ENCODE measurements around the gene PCDHGC3. TPM values are rescaled to one million over a fixed set of nuclear protein-coding genes. Genes with fewer than 3 reads are reported as not detected.

The PCDHGC3 gene
- total and polyA plus RNA-seq, 12 donors = 8.7 to 112 (median 77.6) TPM

Other genes starting within 250 kb of the PCDHGC3 start
- gene PCDHB15, start 230.6 kb upstream of the PCDHGC3 start, total RNA-seq = 1 to 10 TPM in 7 of 9 donors, under 1 TPM in 2; 0.95 to 3.2 (median 1.4) TPM
- gene PCDHB15, start 230.6 kb upstream of the PCDHGC3 start, polyA plus RNA-seq = 1 to 10 TPM; 1.2 to 2.2 (median 1.4) TPM
- gene SLC25A2, start 171.9 kb upstream of the PCDHGC3 start, total RNA-seq = 1 to 10 TPM in 1 of 9 donors, under 1 TPM in 4, not detected in 4; 0.43 to 1.5 (median 0.53) TPM
- gene SLC25A2, start 171.9 kb upstream of the PCDHGC3 start, polyA plus RNA-seq = under 1 TPM in 2 of 3 donors, not detected in 1; 0.07 to 0.72 TPM
- 100 to 1,000 TPM in 1 of 9 donors, 10 to 100 TPM in 8; 38.0 to 111 (median 70.9) TPM for gene TAF7, start 155.2 kb upstream of the PCDHGC3 start, total RNA-seq
- gene TAF7, start 155.2 kb upstream of the PCDHGC3 start, polyA plus RNA-seq = 100 to 1,000 TPM in 1 of 3 donors, 10 to 100 TPM in 2; 23.9 to 132 (median 29.7) TPM
- under 1 TPM; 0.09 to 0.96 (median 0.28) TPM for gene PCDHGA1, start 145.5 kb upstream of the PCDHGC3 start, total RNA-seq
- gene PCDHGA1, start 145.5 kb upstream of the PCDHGC3 start, polyA plus RNA-seq = under 1 TPM; 0.13 to 0.60 (median 0.32) TPM
- 1 to 10 TPM in 8 of 9 donors, under 1 TPM in 1; 0.91 to 6.1 (median 2.6) TPM for gene PCDHGA2, start 137.2 kb upstream of the PCDHGC3 start, total RNA-seq
- 1 to 10 TPM in 1 of 3 donors, under 1 TPM in 2; 0.27 to 2.1 (median 0.56) TPM for gene PCDHGA2, start 137.2 kb upstream of the PCDHGC3 start, polyA plus RNA-seq
- gene PCDHGA3, start 132.1 kb upstream of the PCDHGC3 start, total RNA-seq = 1 to 10 TPM; 1.0 to 6.2 (median 3.0) TPM
- 1 to 10 TPM in 1 of 3 donors, under 1 TPM in 2; 0.27 to 1.5 (median 0.80) TPM for gene PCDHGA3, start 132.1 kb upstream of the PCDHGC3 start, polyA plus RNA-seq
- gene PCDHGB1, start 125.9 kb upstream of the PCDHGC3 start, total RNA-seq = 10 to 100 TPM in 2 of 9 donors, 1 to 10 TPM in 7; 1.6 to 16.1 (median 3.1) TPM
- 1 to 10 TPM in 1 of 3 donors, under 1 TPM in 2; 0.20 to 2.2 (median 0.88) TPM for gene PCDHGB1, start 125.9 kb upstream of the PCDHGC3 start, polyA plus RNA-seq
- 1 to 10 TPM in 8 of 9 donors, under 1 TPM in 1; 0.97 to 9.5 (median 4.3) TPM for gene PCDHGA4, start 120.9 kb upstream of the PCDHGC3 start, total RNA-seq
- 1 to 10 TPM in 1 of 3 donors, under 1 TPM in 2; 0.20 to 2.4 (median 0.64) TPM for gene PCDHGA4, start 120.9 kb upstream of the PCDHGC3 start, polyA plus RNA-seq
- gene PCDHGB2, start 116.0 kb upstream of the PCDHGC3 start, total RNA-seq = 1 to 10 TPM; 1.6 to 6.3 (median 3.4) TPM
- gene PCDHGB2, start 116.0 kb upstream of the PCDHGC3 start, polyA plus RNA-seq = 1 to 10 TPM in 1 of 3 donors, under 1 TPM in 2; 0.10 to 1.8 (median 0.88) TPM
- gene PCDHGA5, start 111.8 kb upstream of the PCDHGC3 start, total RNA-seq = 1 to 10 TPM in 8 of 9 donors, under 1 TPM in 1; 0.42 to 5.9 (median 2.0) TPM
- gene PCDHGA5, start 111.8 kb upstream of the PCDHGC3 start, polyA plus RNA-seq = under 1 TPM; 0.24 to 0.80 (median 0.79) TPM
- 1 to 10 TPM; 1.4 to 7.1 (median 3.1) TPM for gene PCDHGB3, start 105.7 kb upstream of the PCDHGC3 start, total RNA-seq
- 1 to 10 TPM in 1 of 3 donors, under 1 TPM in 2; 0.03 to 1.0 (median 0.70) TPM for gene PCDHGB3, start 105.7 kb upstream of the PCDHGC3 start, polyA plus RNA-seq
- gene PCDHGA6, start 102.1 kb upstream of the PCDHGC3 start, total RNA-seq = 1 to 10 TPM; 1.8 to 6.6 (median 2.9) TPM
- 1 to 10 TPM in 2 of 3 donors, under 1 TPM in 1; 0.57 to 2.1 (median 1.4) TPM for gene PCDHGA6, start 102.1 kb upstream of the PCDHGC3 start, polyA plus RNA-seq
- 1 to 10 TPM in 8 of 9 donors, under 1 TPM in 1; 0.91 to 5.0 (median 1.9) TPM for gene PCDHGA7, start 93.2 kb upstream of the PCDHGC3 start, total RNA-seq
- gene PCDHGA7, start 93.2 kb upstream of the PCDHGC3 start, polyA plus RNA-seq = 1 to 10 TPM in 1 of 3 donors, under 1 TPM in 2; 0.37 to 1.4 (median 0.59) TPM
- 1 to 10 TPM; 3.3 to 9.1 (median 4.8) TPM for gene PCDHGB4, start 88.3 kb upstream of the PCDHGC3 start, total RNA-seq
- 1 to 10 TPM in 1 of 3 donors, under 1 TPM in 2; 0.27 to 2.2 (median 0.72) TPM for gene PCDHGB4, start 88.3 kb upstream of the PCDHGC3 start, polyA plus RNA-seq
- gene PCDHGA8, start 83.3 kb upstream of the PCDHGC3 start, total RNA-seq = 1 to 10 TPM in 4 of 9 donors, under 1 TPM in 5; 0.06 to 4.0 (median 0.94) TPM
- gene PCDHGA8, start 83.3 kb upstream of the PCDHGC3 start, polyA plus RNA-seq = under 1 TPM; 0.15 to 0.48 (median 0.17) TPM
- 10 to 100 TPM in 5 of 9 donors, 1 to 10 TPM in 4; 5.2 to 15.3 (median 11.7) TPM for gene PCDHGB5, start 78.0 kb upstream of the PCDHGC3 start, total RNA-seq
- gene PCDHGB5, start 78.0 kb upstream of the PCDHGC3 start, polyA plus RNA-seq = 1 to 10 TPM in 2 of 3 donors, under 1 TPM in 1; 0.40 to 4.5 (median 1.2) TPM
- gene PCDHGA9, start 73.2 kb upstream of the PCDHGC3 start, total RNA-seq = 1 to 10 TPM; 1.5 to 8.6 (median 5.7) TPM
- gene PCDHGA9, start 73.2 kb upstream of the PCDHGC3 start, polyA plus RNA-seq = 1 to 10 TPM in 2 of 3 donors, under 1 TPM in 1; 0.17 to 2.9 (median 1.3) TPM
- 10 to 100 TPM in 5 of 9 donors, 1 to 10 TPM in 4; 2.9 to 15.9 (median 11.5) TPM for gene PCDHGB6, start 67.9 kb upstream of the PCDHGC3 start, total RNA-seq
- 1 to 10 TPM in 2 of 3 donors, under 1 TPM in 1; 0.61 to 7.2 (median 1.5) TPM for gene PCDHGB6, start 67.9 kb upstream of the PCDHGC3 start, polyA plus RNA-seq
- 1 to 10 TPM; 4.5 to 9.7 (median 7.7) TPM for gene PCDHGA10, start 63.0 kb upstream of the PCDHGC3 start, total RNA-seq
- 1 to 10 TPM in 2 of 3 donors, under 1 TPM in 1; 0.64 to 2.2 (median 1.5) TPM for gene PCDHGA10, start 63.0 kb upstream of the PCDHGC3 start, polyA plus RNA-seq
- 10 to 100 TPM in 8 of 9 donors, 1 to 10 TPM in 1; 3.9 to 28.1 (median 17.9) TPM for gene PCDHGB7, start 58.3 kb upstream of the PCDHGC3 start, total RNA-seq
- gene PCDHGB7, start 58.3 kb upstream of the PCDHGC3 start, polyA plus RNA-seq = 1 to 10 TPM in 2 of 3 donors, under 1 TPM in 1; 0.88 to 8.2 (median 2.7) TPM
- 1 to 10 TPM; 1.6 to 4.9 (median 3.2) TPM for gene PCDHGA11, start 54.9 kb upstream of the PCDHGC3 start, total RNA-seq
- 1 to 10 TPM in 2 of 3 donors, under 1 TPM in 1; 0.44 to 2.0 (median 1.4) TPM for gene PCDHGA11, start 54.9 kb upstream of the PCDHGC3 start, polyA plus RNA-seq
- gene PCDHGA12, start 45.5 kb upstream of the PCDHGC3 start, total RNA-seq = 10 to 100 TPM in 8 of 9 donors, 1 to 10 TPM in 1; 2.5 to 29.1 (median 13.9) TPM
- gene PCDHGA12, start 45.5 kb upstream of the PCDHGC3 start, polyA plus RNA-seq = 1 to 10 TPM in 2 of 3 donors, under 1 TPM in 1; 0.34 to 5.6 (median 3.8) TPM
- gene PCDHGC4, start 9.1 kb downstream of the PCDHGC3 start, total RNA-seq = 1 to 10 TPM in 8 of 9 donors, under 1 TPM in 1; 0.30 to 6.1 (median 1.8) TPM
- 1 to 10 TPM in 1 of 3 donors, under 1 TPM in 2; 0.03 to 1.0 (median 0.53) TPM for gene PCDHGC4, start 9.1 kb downstream of the PCDHGC3 start, polyA plus RNA-seq
- gene PCDHGC5, start 13.1 kb downstream of the PCDHGC3 start, total RNA-seq = 1 to 10 TPM in 7 of 9 donors, under 1 TPM in 2; 0.61 to 5.2 (median 3.0) TPM
- 1 to 10 TPM in 1 of 3 donors, under 1 TPM in 2; 0.10 to 1.1 (median 0.33) TPM for gene PCDHGC5, start 13.1 kb downstream of the PCDHGC3 start, polyA plus RNA-seq
- 10 to 100 TPM; 17.8 to 91.2 (median 54.0) TPM for gene DIAPH1, start 143.0 kb downstream of the PCDHGC3 start, total RNA-seq
- 10 to 100 TPM; 30.4 to 35.3 (median 35.0) TPM for gene DIAPH1, start 143.0 kb downstream of the PCDHGC3 start, polyA plus RNA-seq
- gene HDAC3, start 160.9 kb downstream of the PCDHGC3 start, total RNA-seq = 100 to 1,000 TPM in 1 of 9 donors, 10 to 100 TPM in 8; 53.1 to 101 (median 79.7) TPM
- gene HDAC3, start 160.9 kb downstream of the PCDHGC3 start, polyA plus RNA-seq = 10 to 100 TPM; 68.7 to 92.3 (median 84.9) TPM
- 10 to 100 TPM in 2 of 9 donors, 1 to 10 TPM in 7; 4.8 to 13.2 (median 6.2) TPM for gene RELL2, start 161.0 kb downstream of the PCDHGC3 start, total RNA-seq
- 10 to 100 TPM in 2 of 3 donors, 1 to 10 TPM in 1; 2.3 to 37.6 (median 17.4) TPM for gene RELL2, start 161.0 kb downstream of the PCDHGC3 start, polyA plus RNA-seq
- gene FCHSD1, start 175.5 kb downstream of the PCDHGC3 start, total RNA-seq = 10 to 100 TPM in 7 of 9 donors, 1 to 10 TPM in 2; 5.0 to 29.1 (median 16.4) TPM
- gene FCHSD1, start 175.5 kb downstream of the PCDHGC3 start, polyA plus RNA-seq = 10 to 100 TPM in 2 of 3 donors, 1 to 10 TPM in 1; 3.7 to 53.9 (median 23.6) TPM
- gene ARAP3, start 206.3 kb downstream of the PCDHGC3 start, total RNA-seq = 10 to 100 TPM in 5 of 9 donors, 1 to 10 TPM in 4; 3.0 to 16.1 (median 10.1) TPM
- 10 to 100 TPM in 2 of 3 donors, 1 to 10 TPM in 1; 4.4 to 38.6 (median 21.7) TPM for gene ARAP3, start 206.3 kb downstream of the PCDHGC3 start, polyA plus RNA-seq

Data from adrenal gland (tissue), 12 donors.